NCI-H524 treated with DMSO at 0.1 percent for 48 hours (cell line): ENCODE data around the gene PRR5L.

Experiments
- DNase-seq: peaks from one replicate; lab custom pipeline; 2025; lab: John Stamatoyannopoulos, UW

PRR5L gene

GRCh38 chr11:36436064-36436463 lies 140.0 kb downstream of the PRR5L start:
- DNase-seq, result no peak

- DNase-seq, result no peak
Observed at GRCh38 chr11:36436589-36436988, 140.5 kb downstream of the PRR5L start.

GRCh38 chr11:36437413-36437812 lies 141.3 kb downstream of the PRR5L start:
- no peak for DNase-seq

- no peak for DNase-seq
Observed at GRCh38 chr11:36438126-36438525, 142.0 kb downstream of the PRR5L start.

GRCh38 chr11:36441610-36442208 lies 145.6 kb downstream of the PRR5L start:
- DNase-seq, result no peak

- no peak for DNase-seq
Observed at GRCh38 chr11:36443661-36444060, 147.6 kb downstream of the PRR5L start.

GRCh38 chr11:36446135-36446534 lies 150.0 kb downstream of the PRR5L start:
- no peak for DNase-seq

- DNase-seq, result no peak
Observed at GRCh38 chr11:36447514-36447913, 151.4 kb downstream of the PRR5L start.

GRCh38 chr11:36447947-36448346 lies 151.9 kb downstream of the PRR5L start:
- DNase-seq, result no peak

GRCh38 chr11:36449561-36450096 lies 153.5 kb downstream of the PRR5L start:
- DNase-seq, result no peak

GRCh38 chr11:36450110-36450572 lies 154.1 kb downstream of the PRR5L start:
- DNase-seq, result no peak

- no peak for DNase-seq
Observed at GRCh38 chr11:36451045-36451444, 155.0 kb downstream of the PRR5L start.

GRCh38 chr11:36451681-36452080 lies 155.6 kb downstream of the PRR5L start:
- DNase-seq, result no peak

GRCh38 chr11:36452236-36452940 lies 156.3 kb downstream of the PRR5L start:
- DNase-seq, result no peak

- DNase-seq, result no peak
Observed at GRCh38 chr11:36452961-36453360, 156.9 kb downstream of the PRR5L start.

- DNase-seq, result no peak
Observed at GRCh38 chr11:36453678-36454077, 157.6 kb downstream of the PRR5L start.

- DNase-seq, result no peak
Observed at GRCh38 chr11:36454551-36454940, 158.5 kb downstream of the PRR5L start.

GRCh38 chr11:36454941-36455631 lies 159.0 kb downstream of the PRR5L start:
- no peak for DNase-seq

- DNase-seq, result no peak
Observed at GRCh38 chr11:36455658-36456111, 159.6 kb downstream of the PRR5L start.

GRCh38 chr11:36456156-36456555 lies 160.1 kb downstream of the PRR5L start:
- no peak for DNase-seq

- no peak for DNase-seq
Observed at GRCh38 chr11:36458129-36458915, 162.2 kb downstream of the PRR5L start.

- no peak for DNase-seq
Observed at GRCh38 chr11:36459046-36459445, 163.0 kb downstream of the PRR5L start.
